HepG2 (cell line): ENCODE results near the gene METRNL.

ENCODE experiments used
- CHD4 ChIP-seq: fragments of 200-600 bp; sonication (generic); IDR thresholded peaks from 2 replicates; pipeline ENCODE4 v1.7.0; 2017; ENCODE audit warnings: mild to moderate bottlenecking, low read length, borderline replicate concordance
- EHMT2 ChIP-seq: fragments of 200-600 bp; sonication (generic); IDR thresholded peaks from 2 replicates; pipeline ENCODE4 v1.7.0; 2017; ENCODE audit warnings: antibody characterized with exemption, low read depth, low read length, borderline replicate concordance
- GABPA ChIP-seq, 2 experiments: IDR thresholded peaks; 2 replicates each; pipeline ENCODE4 v1.6.1; 2011 to 2016; ENCODE audit warnings: low read depth in 2 of 2, low read length in 1 of 2, missing biosample characterization in 1 of 2, missing genetic modification characterization in 1 of 2
- PCBP2 ChIP-seq: fragments of 200-400 bp; formaldehyde crosslinking; optimal IDR thresholded peaks from 2 replicates; pipeline ENCODE3; 2018; ENCODE audit warnings: low read length, low read depth; ENCODE audit not compliant: poor library complexity, severe bottlenecking
- SP140L ChIP-seq: sonication (generic); formaldehyde crosslinking; IDR thresholded peaks from 2 replicates; pipeline ENCODE4 v1.4.0; 2020; ENCODE audit warnings: missing genetic modification reagents, borderline replicate concordance
- SP2 ChIP-seq: sonication (generic); formaldehyde crosslinking; IDR thresholded peaks from 2 replicates; pipeline ENCODE4 v1.5.1; 2020; ENCODE audit warnings: mild to moderate bottlenecking, missing genetic modification reagents
- TAF1 ChIP-seq: sonication (generic); formaldehyde crosslinking; IDR thresholded peaks from 2 replicates; pipeline ENCODE4 v1.4.0; 2020; ENCODE audit warnings: missing genetic modification reagents
- TARDBP ChIP-seq: sonication (generic); formaldehyde crosslinking; IDR thresholded peaks from 2 replicates; pipeline ENCODE4 v1.8.0; 2022; ENCODE audit warnings: mild to moderate bottlenecking, missing genetic modification reagents
- ZSCAN29 ChIP-seq: sonication (generic); formaldehyde crosslinking; conservative IDR thresholded peaks from 2 replicates; pipeline ENCODE4 v1.4.0; 2020; ENCODE audit warnings: mild to moderate bottlenecking, missing genetic modification reagents
- TF ChIP-seq, protein P1 (sequence below), 2 experiments: sonication (generic) in 1 of 2; formaldehyde crosslinking in 1 of 2; IDR thresholded peaks; 2 replicates each; pipeline versions ENCODE4 v1.5.1 to v1.6.1; 2011 to 2020; ENCODE audit warnings: borderline replicate concordance in 1 of 2, low read depth in 1 of 2, low read length in 1 of 2, mild to moderate bottlenecking in 1 of 2, missing genetic modification reagents in 1 of 2, moderate library complexity in 1 of 2
- TF ChIP-seq, protein P2 (sequence below), 2 experiments: IDR thresholded peaks; 2 replicates each; pipeline ENCODE4 v1.6.1; 2011 to 2012; ENCODE audit warnings: low read length in 2 of 2, borderline replicate concordance in 1 of 2, low read depth in 1 of 2, mild to moderate bottlenecking in 1 of 2, moderate library complexity in 1 of 2

DNA sequence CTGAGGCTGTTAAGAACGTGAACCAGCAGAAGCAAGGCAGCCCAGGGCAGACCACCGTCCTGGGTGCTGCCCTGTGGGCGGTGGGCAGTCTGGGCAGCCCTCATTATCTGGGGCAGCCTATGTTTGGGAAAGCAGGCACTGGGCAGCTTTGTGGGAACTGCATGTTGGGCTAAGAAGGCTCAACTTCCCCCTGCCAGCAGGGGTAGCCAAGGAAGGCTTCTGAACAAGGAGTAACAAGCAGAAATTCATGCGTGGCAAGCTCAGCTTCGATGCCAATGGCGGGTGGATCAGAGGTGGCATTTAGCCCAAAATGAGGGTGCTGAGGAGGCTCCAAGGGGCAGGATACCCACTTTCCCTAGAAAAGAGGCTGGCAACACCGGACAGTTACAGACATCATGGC is 42.7 kb upstream of the METRNL start:
- TF ChIP-seq ZSCAN29 (CRISPR knock-in tag) (no peak), TAF1 (no peak), PCBP2 (no peak), EHMT2 (no peak), CHD4 (no peak), SP2 (CRISPR knock-in tag) (no peak), TARDBP (CRISPR knock-in tag) (no peak), SP140L (CRISPR knock-in tag) (no peak), GABPA (IDR thresholded peaks at IDR 0.05; ENCODE audit: low read depth, low read length) (no peak), GABPA (CRISPR knock-in tag; IDR thresholded peaks at IDR 0.05; ENCODE audit: low read depth) (no peak)
- TF ChIP-seq, protein P1, sequence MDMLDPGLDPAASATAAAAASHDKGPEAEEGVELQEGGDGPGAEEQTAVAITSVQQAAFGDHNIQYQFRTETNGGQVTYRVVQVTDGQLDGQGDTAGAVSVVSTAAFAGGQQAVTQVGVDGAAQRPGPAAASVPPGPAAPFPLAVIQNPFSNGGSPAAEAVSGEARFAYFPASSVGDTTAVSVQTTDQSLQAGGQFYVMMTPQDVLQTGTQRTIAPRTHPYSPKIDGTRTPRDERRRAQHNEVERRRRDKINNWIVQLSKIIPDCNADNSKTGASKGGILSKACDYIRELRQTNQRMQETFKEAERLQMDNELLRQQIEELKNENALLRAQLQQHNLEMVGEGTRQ (IDR thresholded peaks at IDR 0.05; ENCODE audit: low read depth, low read length): no peak
- TF ChIP-seq, protein P1 (CRISPR knock-in tag; IDR thresholded peaks at IDR 0.05; ENCODE audit: borderline replicate concordance): no peak
- TF ChIP-seq, protein P2, sequence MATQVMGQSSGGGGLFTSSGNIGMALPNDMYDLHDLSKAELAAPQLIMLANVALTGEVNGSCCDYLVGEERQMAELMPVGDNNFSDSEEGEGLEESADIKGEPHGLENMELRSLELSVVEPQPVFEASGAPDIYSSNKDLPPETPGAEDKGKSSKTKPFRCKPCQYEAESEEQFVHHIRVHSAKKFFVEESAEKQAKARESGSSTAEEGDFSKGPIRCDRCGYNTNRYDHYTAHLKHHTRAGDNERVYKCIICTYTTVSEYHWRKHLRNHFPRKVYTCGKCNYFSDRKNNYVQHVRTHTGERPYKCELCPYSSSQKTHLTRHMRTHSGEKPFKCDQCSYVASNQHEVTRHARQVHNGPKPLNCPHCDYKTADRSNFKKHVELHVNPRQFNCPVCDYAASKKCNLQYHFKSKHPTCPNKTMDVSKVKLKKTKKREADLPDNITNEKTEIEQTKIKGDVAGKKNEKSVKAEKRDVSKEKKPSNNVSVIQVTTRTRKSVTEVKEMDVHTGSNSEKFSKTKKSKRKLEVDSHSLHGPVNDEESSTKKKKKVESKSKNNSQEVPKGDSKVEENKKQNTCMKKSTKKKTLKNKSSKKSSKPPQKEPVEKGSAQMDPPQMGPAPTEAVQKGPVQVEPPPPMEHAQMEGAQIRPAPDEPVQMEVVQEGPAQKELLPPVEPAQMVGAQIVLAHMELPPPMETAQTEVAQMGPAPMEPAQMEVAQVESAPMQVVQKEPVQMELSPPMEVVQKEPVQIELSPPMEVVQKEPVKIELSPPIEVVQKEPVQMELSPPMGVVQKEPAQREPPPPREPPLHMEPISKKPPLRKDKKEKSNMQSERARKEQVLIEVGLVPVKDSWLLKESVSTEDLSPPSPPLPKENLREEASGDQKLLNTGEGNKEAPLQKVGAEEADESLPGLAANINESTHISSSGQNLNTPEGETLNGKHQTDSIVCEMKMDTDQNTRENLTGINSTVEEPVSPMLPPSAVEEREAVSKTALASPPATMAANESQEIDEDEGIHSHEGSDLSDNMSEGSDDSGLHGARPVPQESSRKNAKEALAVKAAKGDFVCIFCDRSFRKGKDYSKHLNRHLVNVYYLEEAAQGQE (IDR thresholded peaks at IDR 0.05; ENCODE audit: borderline replicate concordance in 1 of 2, low read depth in 1 of 2, low read length in 2 of 2): no peak
